PC-9 (cell line): ENCODE results near the gene CNPY2. TPM values are rescaled to one million over a fixed set of nuclear protein-coding genes. Genes with fewer than 3 reads are reported as not detected.

Source experiments
- BruUV-seq: library from RNA; stranded (reverse); fragments of 400-500 nt; replicated peaks from 2 replicates; lab custom pipeline; 2021; lab: Mats Ljungman, UMichigan
- CTCF ChIA-PET: fragments of 300-600 bp; sonication (Branson Sonifier 250); formaldehyde crosslinking; loops from one replicate; lab custom pipeline; 2022; ENCODE audit warnings: antibody characterized with exemption; lab: Charles Lee
- POLR2A ChIA-PET: fragments of 300-600 bp; sonication (Branson Sonifier 250); formaldehyde crosslinking; loops from one replicate; lab custom pipeline; 2022; ENCODE audit warnings: antibody characterized with exemption; ENCODE audit not compliant: unreplicated experiment; lab: Charles Lee
- DNase-seq, 2 experiments: peaks; one replicate each; pipeline versions ENCODE4 v3.0.0 to v3.0.0-alpha.2; 2015 to 2022; ENCODE audit warnings: mixed read lengths in 1 of 2
- H2AFZ ChIP-seq: fragments of 200-600 bp; sonication (generic); 2 replicates; pipeline ENCODE4 v1.8.1; 2017; ENCODE audit warnings: antibody characterized with exemption
- H3F3A ChIP-seq: fragments of 200-600 bp; sonication (generic); 2 replicates; pipeline ENCODE4 v1.8.1; 2017; ENCODE audit warnings: antibody characterized with exemption, mild to moderate bottlenecking, low read depth; ENCODE audit not compliant: insufficient read depth
- H3K27ac ChIP-seq: fragments of 200-600 bp; sonication (generic); 2 replicates; pipeline ENCODE4 v1.6.1; 2016; ENCODE audit warnings: mixed run types
- H3K27me3 ChIP-seq: fragments of 200-600 bp; sonication (generic); 2 replicates; pipeline ENCODE4 v1.6.1; 2016; ENCODE audit warnings: low read depth, mixed run types; ENCODE audit not compliant: insufficient read depth
- H3K36me3 ChIP-seq: fragments of 200-600 bp; sonication (generic); 2 replicates; pipeline ENCODE4 v1.6.1; 2016; ENCODE audit warnings: low read depth, mixed run types
- H3K4me1 ChIP-seq: fragments of 200-600 bp; sonication (generic); replicated peaks from 2 replicates; pipeline ENCODE4 v1.6.1; 2016; ENCODE audit warnings: mixed run types; ENCODE audit not compliant: insufficient read depth
- H3K4me2 ChIP-seq: fragments of 200-600 bp; sonication (generic); 2 replicates; pipeline ENCODE4 v1.6.1; 2017; ENCODE audit warnings: mixed run types
- H3K4me3 ChIP-seq: fragments of 200-600 bp; sonication (generic); 2 replicates; pipeline ENCODE4 v1.6.1; 2016; ENCODE audit warnings: mixed run types
- H3K79me2 ChIP-seq: fragments of 200-600 bp; sonication (generic); 2 replicates; pipeline ENCODE4 v1.6.1; 2017; ENCODE audit warnings: low read depth, mixed run types
- H3K9me2 ChIP-seq: fragments of 200-600 bp; sonication (generic); 2 replicates; pipeline ENCODE4 v1.8.1; 2017; ENCODE audit warnings: mild to moderate bottlenecking; ENCODE audit not compliant: insufficient read depth
- H3K9me3 ChIP-seq: fragments of 200-600 bp; sonication (generic); 2 replicates; pipeline ENCODE4 v1.8.1; 2016; ENCODE audit warnings: low read depth; ENCODE audit not compliant: insufficient read depth
- H4K20me1 ChIP-seq: fragments of 200-600 bp; sonication (generic); 2 replicates; pipeline ENCODE4 v1.8.1; 2017; ENCODE audit not compliant: insufficient read depth
- CTCF ChIP-seq: fragments of 200-600 bp; sonication (generic); conservative IDR thresholded peaks from 2 replicates; pipeline ENCODE4 v1.6.1; 2017; ENCODE audit warnings: mixed run types, antibody characterized with exemption, mild to moderate bottlenecking, moderate library complexity
- EZH2 ChIP-seq: fragments of 200-600 bp; sonication (generic); IDR thresholded peaks from 2 replicates; pipeline ENCODE4 v1.8.0; 2017; ENCODE audit warnings: antibody characterized with exemption, low read depth
- intact Hi-C: fragments of 100-400 bp; cut with micrococcal nuclease; formaldehyde crosslinking; loops from one replicate; pipeline ENCODE4 v1.10.0; 2022; ENCODE audit not compliant: unreplicated experiment
- total RNA-seq: library from RNA; stranded (reverse); gene quantifications from 2 replicates; pipeline ENCODE4 v1.2.3, GENCODE V29; 2021

The CNPY2 gene
- total RNA-seq, 1 experiment from 2014 or later, result 82.1 TPM

DNA sequence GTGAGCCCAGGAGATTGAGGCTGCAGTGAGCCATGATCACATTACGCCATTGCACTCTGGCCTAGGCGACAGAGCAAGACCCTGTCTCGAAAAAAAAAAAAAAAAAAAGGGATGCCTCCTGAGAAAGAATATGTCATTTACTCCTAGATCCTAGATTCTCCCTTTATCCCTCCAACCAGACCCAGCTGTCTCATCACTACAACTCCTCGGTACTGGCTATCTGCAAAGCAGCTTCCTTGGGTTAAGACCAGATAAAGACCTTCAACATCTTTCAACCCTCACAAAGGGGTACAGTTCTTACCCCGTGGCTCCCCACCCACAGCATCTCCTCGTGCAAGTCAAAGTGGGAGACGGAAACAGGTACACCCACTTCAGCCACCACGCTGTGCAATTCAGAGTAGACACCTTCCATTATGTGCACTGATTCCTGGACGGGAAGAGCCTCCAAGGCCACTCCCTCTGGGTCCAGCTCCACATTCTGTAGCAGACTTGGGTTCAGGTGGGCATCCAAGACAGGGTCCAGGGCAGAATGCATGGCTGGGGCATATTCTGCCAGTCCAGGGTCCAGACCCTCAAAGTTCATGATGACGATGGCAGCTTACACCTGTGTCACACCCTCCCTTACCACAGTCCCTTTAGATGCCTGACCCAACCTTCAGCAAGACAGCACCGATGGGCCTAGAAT, 16.9 kb upstream of the CNPY2 start:
- intact Hi-C loops, result no loop called here
- peaks cover 24% of the 10 kb centered on the region for H3K4me1 ChIP-seq
- peaks cover 27% of the 10 kb centered on the region for H3F3A ChIP-seq
- H2AFZ ChIP-seq, result peak overlapping the region; percentile 87; the same call in 1 of the 2 replicates
- TF ChIP-seq CTCF, result no peak
- TF ChIP-seq EZH2, result no peak
- no peaks in the 10 kb centered on the region for H4K20me1 ChIP-seq
- ChIA-PET CTCF (interaction anchor here (0.7 kb wide), 1 partner anchor 671 kb away, joined by 5 read pairs; no protein-coding TSS in a partner anchor), POLR2A (no interaction called here)
- H3K4me3 ChIP-seq, result peak overlapping the region; percentile 88
- H3K27me3 ChIP-seq, result no peaks in the 10 kb centered on the region
- H3K4me2 ChIP-seq, result peak overlapping the region; percentile 95
- H3K27ac ChIP-seq, result peak overlapping the region; percentile 89
- no peak for DNase-seq
- peaks cover 13% of the 10 kb centered on the region for H3K79me2 ChIP-seq
- no peaks in the 10 kb centered on the region for H3K36me3 ChIP-seq
- BruUV-seq, result no TSS peak
- no peaks in the 10 kb centered on the region for H3K9me3 ChIP-seq
- no peaks in the 10 kb centered on the region for H3K9me2 ChIP-seq

DNA sequence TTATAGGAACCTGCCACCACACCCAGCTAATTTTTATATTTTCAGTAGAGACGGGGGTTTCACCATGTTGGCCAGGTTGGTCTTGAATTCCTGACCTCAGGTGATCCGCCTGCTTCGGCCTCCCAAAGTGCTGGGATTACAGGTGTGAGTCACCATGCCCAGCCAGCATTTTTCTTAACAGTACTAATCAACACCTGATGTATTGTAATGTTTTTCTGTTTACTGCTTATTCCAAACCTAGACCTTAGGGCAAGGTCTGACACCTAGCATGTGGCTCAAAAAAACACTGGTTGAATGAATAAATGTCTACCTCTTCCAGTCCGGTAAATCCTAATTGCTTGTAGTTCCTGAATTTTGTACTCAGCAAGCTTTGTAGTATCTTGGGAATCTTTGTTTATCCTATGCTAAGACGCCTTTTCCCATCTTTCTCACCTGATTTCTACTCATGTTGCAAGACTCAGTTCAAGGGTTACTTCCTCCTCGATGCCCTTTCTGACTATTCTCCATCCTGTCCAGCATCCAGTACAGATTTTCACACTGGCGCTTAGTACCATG, 15.2 kb upstream of the CNPY2 start:
- peak in 1 of 2 experiments; percentile 63 for DNase-seq
- no peaks in the 10 kb centered on the region for H3K27me3 ChIP-seq
- peaks cover under 1% of the 10 kb centered on the region; the same call in 1 of the 2 replicates for H3K36me3 ChIP-seq
- H3K4me3 ChIP-seq, result no peak overlapping the region
- ChIA-PET POLR2A (interaction anchor here (0.6 kb wide), 1 partner anchor 14 kb away, joined by 5 read pairs; no protein-coding TSS in a partner anchor), CTCF (no interaction called here)
- no peak overlapping the region for H2AFZ ChIP-seq
- H3F3A ChIP-seq, result peaks cover 23% of the 10 kb centered on the region
- peak overlapping the region; percentile 32 for H3K4me2 ChIP-seq
- TF ChIP-seq EZH2 (no peak), CTCF (no peak)
- BruUV-seq, result no TSS peak
- intact Hi-C loops, result no loop called here
- peak overlapping the region; percentile 48 for H3K27ac ChIP-seq
- no peaks in the 10 kb centered on the region for H3K9me3 ChIP-seq
- no peaks in the 10 kb centered on the region for H3K9me2 ChIP-seq
- H4K20me1 ChIP-seq, result no peaks in the 10 kb centered on the region
- H3K79me2 ChIP-seq, result peaks cover 13% of the 10 kb centered on the region
- H3K4me1 ChIP-seq, result peaks cover 23% of the 10 kb centered on the region

DNA sequence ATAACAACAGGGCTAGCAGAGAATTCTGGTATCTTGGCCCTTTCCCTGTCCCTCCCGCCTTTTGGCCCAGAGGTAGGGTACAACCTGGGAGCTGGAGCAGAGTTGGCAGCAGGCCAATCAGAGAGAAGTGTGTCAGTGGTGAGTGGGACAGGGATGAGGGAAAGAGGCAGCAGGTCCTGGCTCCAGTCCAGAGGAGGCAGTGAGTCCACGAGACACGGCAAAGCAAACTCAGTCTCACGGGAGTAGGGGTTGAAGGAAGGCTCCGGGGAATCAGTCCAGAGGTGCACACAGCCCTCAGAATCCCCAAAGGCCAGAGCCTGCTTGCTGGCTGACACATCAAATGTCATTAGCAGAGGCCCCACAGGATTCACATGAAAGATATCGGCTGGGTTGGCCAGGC, 10.7 kb upstream of the CNPY2 start:
- intact Hi-C loops, result no loop called here
- Histone ChIP-seq H3K4me2 (no peak overlapping the region), H4K20me1 (no peaks in the 10 kb centered on the region), H3K36me3 (peaks cover 11% of the 10 kb centered on the region; the same call in 1 of the 2 replicates), H3K4me1 (peaks cover 6% of the 10 kb centered on the region; the same call in 1 of the 2 replicates), H3K79me2 (no peaks in the 10 kb centered on the region), H3K27me3 (no peaks in the 10 kb centered on the region), H3K9me3 (no peaks in the 10 kb centered on the region), H3K9me2 (no peaks in the 10 kb centered on the region), H3K27ac (no peak overlapping the region), H3F3A (peaks cover 10% of the 10 kb centered on the region; the same call in 1 of the 2 replicates), H3K4me3 (no peak overlapping the region), H2AFZ (no peak overlapping the region)
- no TSS peak for BruUV-seq
- ChIA-PET CTCF (no interaction called here), POLR2A (interaction anchor here (0.5 kb wide), 1 partner anchor 32 kb away, joined by 3 read pairs; no protein-coding TSS in a partner anchor)
- TF ChIP-seq EZH2 (no peak), CTCF (no peak)
- no peak for DNase-seq
